Transverse colon (tissue), 4 donors: ENCODE data around the gene C22orf42. TPM values are rescaled to one million over a fixed set of nuclear protein-coding genes. Genes with fewer than 3 reads are reported as not detected.

Source experiments
- DNase-seq: peaks from one replicate; pipeline ENCODE4 v3.0.0-alpha.2; 2019
- H3K27ac ChIP-seq, 4 donors: fragments of 200-600 bp; sonication (generic); 2 replicates each; pipeline ENCODE4 v1.5.1; 2016 to 2018; ENCODE audit warnings: inconsistent platforms in 4 of 4
- H3K27me3 ChIP-seq: fragments of 200-600 bp; sonication (generic); 2 replicates; pipeline ENCODE4 v1.5.1; 2017; ENCODE audit warnings: inconsistent platforms
- H3K36me3 ChIP-seq, 4 donors: fragments of 200-600 bp; sonication (generic); 2 replicates each; pipeline ENCODE4 v1.5.1; 2017 to 2019; ENCODE audit warnings: inconsistent platforms in 4 of 4
- H3K4me1 ChIP-seq, 4 donors: fragments of 200-600 bp; sonication (generic); 2 replicates each; pipeline ENCODE4 v1.5.1; 2017 to 2020; ENCODE audit warnings: inconsistent platforms in 4 of 4
- H3K4me3 ChIP-seq, 4 donors: fragments of 200-600 bp; sonication (generic); 1 replicate in 1 of 4; 2 replicates in 3 of 4; pipeline versions ENCODE4 v1.5.1 to v1.6.1; 2017 to 2019; ENCODE audit warnings: inconsistent platforms in 4 of 4
- H3K9me3 ChIP-seq, 2 donors: fragments of 200-600 bp; sonication (generic); 2 replicates each; pipeline ENCODE4 v1.5.1; 2017 to 2019; ENCODE audit warnings: inconsistent platforms in 2 of 2
- CTCF ChIP-seq, 5 experiments: fragments of 200-600 bp in 3 of 5; fragments of 450-650 bp in 2 of 5; sonication (generic) in 3 of 5; IDR thresholded peaks; 1 replicate in 2 of 5; 2 replicates in 3 of 5; pipeline ENCODE4 v1.5.1; 2016 to 2017; ENCODE audit warnings: antibody characterized with exemption in 5 of 5, inconsistent platforms in 3 of 5, mild to moderate bottlenecking in 2 of 5, moderate library complexity in 1 of 5
- EP300 ChIP-seq: sonication (generic); formaldehyde crosslinking; IDR thresholded peaks from one replicate; pipeline ENCODE4 v1.6.1; 2017; ENCODE audit warnings: antibody characterized with exemption, low read depth
- POLR2A ChIP-seq: fragments of 450-650 bp; IDR thresholded peaks from one replicate; pipeline ENCODE4 v1.6.1; 2016; ENCODE audit warnings: antibody characterized with exemption, mild to moderate bottlenecking, moderate library complexity
- POLR2AphosphoS5 ChIP-seq, 3 donors: sonication (generic); formaldehyde crosslinking; IDR thresholded peaks; one replicate each; pipeline ENCODE4 v1.6.1; 2016; ENCODE audit warnings: antibody characterized with exemption in 3 of 3
- WGBS, 2 donors: methylation state at CpG; one replicate each; pipeline ENCODE4 v1.1.5; 2018; ENCODE audit warnings: low coverage in 1 of 2; 5-methylcytosine and 5-hydroxymethylcytosine counted together
- in situ Hi-C, 4 donors: fragments of 200-750 bp; cut with MboI; loops; one replicate each; pipeline versions ENCODE4 v1.15.0 to v1.15.1; 2017; ENCODE audit warnings: low sequenced_read_pairs in 3 of 4, low pct_ligation_motif_present in 1 of 4, low pct_unique_long_range_greater_than_20kb in 1 of 4
- intact Hi-C: fragments of 100-400 bp; cut with DNase I; formaldehyde crosslinking; loops from one replicate; pipeline ENCODE4 v1.15.1; 2023; ENCODE audit warnings: low total_unique reads
- total RNA-seq, 4 donors: library from RNA; depleted of rRNA; stranded (reverse); fragments of >200 nt; gene quantifications; one replicate each; pipeline ENCODE4 v1.1.0, GENCODE V29; 2016

C22orf42 gene
- total RNA-seq, 4 donors from 2014 or later, result not detected

GRCh38 chr22:32119568-32120235 is 39.4 kb downstream of the C22orf42 start:
- no peak for TF ChIP-seq EP300
- Histone ChIP-seq H3K4me1 (no peaks in the 10 kb centered on the region), H3K9me3 (no peaks in the 10 kb centered on the region), H3K36me3 (no peaks in the 10 kb centered on the region), H3K27me3 (no peaks in the 10 kb centered on the region), H3K27ac (no peak overlapping the region), H3K4me3 (no peak overlapping the region)
- intact Hi-C loops (loop anchor here (10.0 kb wide), 1 partner anchor 795 kb away; no protein-coding TSS in a partner anchor), in situ Hi-C loops (no loop called here)
- no peak for DNase-seq
- 89% methylated on average over 14 of the region's 15 CpGs; no CpG with 5 or more reads in 1 of the 2 donors for WGBS, 2 donors

- Histone ChIP-seq H3K27ac (no peak overlapping the region), H3K27me3 (no peaks in the 10 kb centered on the region), H3K9me3 (no peaks in the 10 kb centered on the region), H3K4me1 (no peaks in the 10 kb centered on the region), H3K4me3 (no peak overlapping the region), H3K36me3 (no peaks in the 10 kb centered on the region)
- TF ChIP-seq EP300, result no peak
- TF ChIP-seq POLR2A, result no peak
- TF ChIP-seq POLR2AphosphoS5 (IDR thresholded peaks at IDR 0.05), result no peak
- TF ChIP-seq CTCF (IDR thresholded peaks at IDR 0.05), result no peak
- in situ Hi-C loops (no loop called here), intact Hi-C loops (loop anchor here (10.0 kb wide), 1 partner anchor 788 kb away; no protein-coding TSS in a partner anchor)
- no peak for DNase-seq
- WGBS, 2 donors, result 55% methylated on average over 2 of the region's 2 CpGs; no CpG with 5 or more reads in 1 of the 2 donors
These were observed 46.7 kb downstream of the C22orf42 start for GRCh38 chr22:32112380-32112779.

GRCh38 chr22:32106930-32107329 is 52.2 kb downstream of the C22orf42 start:
- Histone ChIP-seq H3K27ac (no peak overlapping the region), H3K9me3 (no peaks in the 10 kb centered on the region), H3K4me1 (no peaks in the 10 kb centered on the region), H3K36me3 (no peaks in the 10 kb centered on the region), H3K4me3 (no peak overlapping the region), H3K27me3 (no peaks in the 10 kb centered on the region)
- 32% methylated on average over 1 of the region's 1 CpG; no CpG with 5 or more reads in 1 of the 2 donors for WGBS, 2 donors
- no peak for TF ChIP-seq CTCF (IDR thresholded peaks at IDR 0.05)
- TF ChIP-seq POLR2A, result no peak
- intact Hi-C loops, result no loop called here
- DNase-seq, result no peak
- in situ Hi-C loops, result loop anchor here in 2 of 4 donors (10.0 kb wide), 1 partner anchor 158 kb away; no protein-coding TSS in a partner anchor

GRCh38 chr22:32103658-32104315 is 55.3 kb downstream of the C22orf42 start:
- Histone ChIP-seq H3K27me3 (no peaks in the 10 kb centered on the region), H3K27ac (no peak overlapping the region), H3K4me1 (no peaks in the 10 kb centered on the region), H3K36me3 (no peaks in the 10 kb centered on the region), H3K9me3 (no peaks in the 10 kb centered on the region), H3K4me3 (no peak overlapping the region)
- in situ Hi-C loops (loop anchor here in 2 of 4 donors (10.0 kb wide), 1 partner anchor 161 kb away; no protein-coding TSS in a partner anchor), intact Hi-C loops (no loop called here)
- peak in 1 of 5 experiments; percentile 15 for TF ChIP-seq CTCF (IDR thresholded peaks at IDR 0.05)
- no peak for TF ChIP-seq EP300
- WGBS, 2 donors, result 19 to 23% methylated on average over 2 of the region's 2 CpGs
- DNase-seq, result no peak
